ENCODE data around the gene PITHD1.
"Not testable (repeated sequence)": the region's sequence is repeated elsewhere in the genome, so short reads cannot be mapped to it uniquely, and the experiment has no call there.

Gene PITHD1, protein sequence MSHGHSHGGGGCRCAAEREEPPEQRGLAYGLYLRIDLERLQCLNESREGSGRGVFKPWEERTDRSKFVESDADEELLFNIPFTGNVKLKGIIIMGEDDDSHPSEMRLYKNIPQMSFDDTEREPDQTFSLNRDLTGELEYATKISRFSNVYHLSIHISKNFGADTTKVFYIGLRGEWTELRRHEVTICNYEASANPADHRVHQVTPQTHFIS

DNA sequence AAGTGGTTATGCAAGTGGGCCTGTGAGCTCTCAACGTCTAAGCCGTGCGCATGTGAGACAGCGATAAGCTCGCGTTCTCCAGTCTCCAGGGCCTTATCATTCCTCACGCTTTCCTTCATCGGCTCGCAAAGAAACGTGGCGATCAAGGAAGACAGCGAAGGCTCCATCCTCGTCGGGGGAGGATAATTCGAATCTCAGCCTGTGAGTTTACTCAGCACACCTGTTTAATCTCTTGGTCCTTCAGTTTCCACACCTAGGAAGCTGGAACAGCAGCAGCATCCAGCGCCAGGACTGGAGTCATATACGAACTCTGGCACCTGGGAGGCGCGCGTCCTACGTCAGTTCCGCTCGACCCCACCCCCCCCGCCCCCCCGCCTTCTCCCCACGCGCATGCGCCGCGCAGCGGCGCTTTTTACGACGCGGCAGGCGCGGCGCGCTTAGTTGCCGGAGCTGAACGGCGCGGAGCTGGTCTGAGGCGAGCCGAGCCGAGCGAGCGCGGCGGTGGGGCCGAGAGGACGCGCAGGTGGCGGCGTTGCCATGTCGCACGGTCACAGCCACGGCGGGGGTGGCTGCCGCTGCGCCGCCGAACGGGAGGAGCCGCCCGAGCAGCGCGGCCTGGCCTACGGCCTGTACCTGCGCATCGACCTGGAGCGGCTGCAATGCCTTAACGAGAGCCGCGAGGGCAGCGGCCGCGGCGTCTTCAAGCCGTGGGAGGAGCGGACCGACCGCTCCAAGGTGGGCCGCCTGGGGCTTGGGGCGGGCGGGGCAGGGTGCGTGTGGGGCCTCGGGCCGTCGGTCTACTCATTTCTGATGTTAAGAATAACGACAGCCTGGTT lies at the start of gene PITHD1:
TSS of gene PITHD1 (plus strand) at position 440 of the 836 bp plus-strand sequence. CDS start at position 538, 98 bp downstream.
- DNase-seq (ENCODE audit: low read depth, low spot score) = peak; percentile 38

DNA sequence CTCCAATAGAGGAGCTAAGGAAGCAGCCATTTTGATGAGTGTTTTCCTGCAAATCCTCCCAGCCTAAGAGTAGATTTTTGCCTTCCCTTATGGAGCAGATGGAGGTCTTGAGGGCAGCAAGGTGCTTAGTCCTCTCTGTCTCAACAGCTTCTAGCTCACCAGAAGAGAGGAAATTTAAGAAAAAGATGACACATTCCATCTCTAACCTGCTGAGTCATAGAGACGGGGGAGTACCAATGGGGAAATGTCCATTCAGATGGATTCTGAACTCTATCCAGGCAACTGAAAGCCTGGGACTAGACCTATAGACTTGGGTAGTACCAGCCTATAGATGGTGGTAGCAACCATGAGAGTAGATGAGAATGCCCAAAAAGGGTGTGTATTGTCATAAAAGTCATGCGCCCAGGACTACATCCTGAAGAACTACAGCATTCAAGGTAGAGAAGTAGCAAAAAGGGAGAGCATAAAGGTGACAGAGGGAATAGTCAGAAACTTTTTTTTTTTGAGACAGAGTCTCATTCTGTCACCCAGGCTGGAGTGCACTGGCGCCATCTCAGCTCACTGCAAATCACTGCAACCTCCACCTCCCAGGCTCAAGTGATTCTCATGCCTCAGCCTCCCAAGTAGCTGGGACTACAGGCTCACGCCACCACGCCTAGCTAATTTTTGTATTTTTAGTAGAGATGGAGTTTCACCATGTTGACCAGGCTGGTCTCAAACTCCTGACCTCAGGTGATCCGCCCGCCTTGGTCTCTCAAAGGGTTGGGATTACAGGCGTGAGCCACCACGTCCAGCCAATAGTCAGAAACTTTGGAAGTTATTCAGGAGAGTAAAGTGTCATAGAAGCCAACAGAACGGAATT lies 45.6 kb upstream of the PITHD1 start:
- DNase-seq (ENCODE audit: low read depth, low spot score) = no peak

DNA sequence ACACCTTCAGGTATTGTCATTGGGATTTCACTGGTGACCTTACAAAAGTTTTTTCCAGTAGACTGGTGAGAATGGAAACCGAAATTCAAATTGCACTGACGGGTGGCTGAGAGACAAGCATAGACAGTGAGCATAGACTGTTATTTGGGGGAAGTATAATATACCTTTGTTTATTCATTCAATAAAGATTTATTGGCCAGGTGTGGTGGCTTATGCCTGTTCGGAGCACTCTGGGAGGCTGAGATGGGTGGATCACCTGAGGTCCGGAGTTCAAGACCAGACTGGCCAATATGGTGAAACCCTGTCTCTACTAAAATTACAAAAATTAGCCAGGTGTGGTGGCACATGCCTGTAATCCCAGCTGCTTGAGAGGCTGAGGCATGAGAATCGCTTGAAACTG lies 44.9 kb upstream of the PITHD1 start:
- DNase-seq (ENCODE audit: low read depth, low spot score) = not testable (repeated sequence)

DNA sequence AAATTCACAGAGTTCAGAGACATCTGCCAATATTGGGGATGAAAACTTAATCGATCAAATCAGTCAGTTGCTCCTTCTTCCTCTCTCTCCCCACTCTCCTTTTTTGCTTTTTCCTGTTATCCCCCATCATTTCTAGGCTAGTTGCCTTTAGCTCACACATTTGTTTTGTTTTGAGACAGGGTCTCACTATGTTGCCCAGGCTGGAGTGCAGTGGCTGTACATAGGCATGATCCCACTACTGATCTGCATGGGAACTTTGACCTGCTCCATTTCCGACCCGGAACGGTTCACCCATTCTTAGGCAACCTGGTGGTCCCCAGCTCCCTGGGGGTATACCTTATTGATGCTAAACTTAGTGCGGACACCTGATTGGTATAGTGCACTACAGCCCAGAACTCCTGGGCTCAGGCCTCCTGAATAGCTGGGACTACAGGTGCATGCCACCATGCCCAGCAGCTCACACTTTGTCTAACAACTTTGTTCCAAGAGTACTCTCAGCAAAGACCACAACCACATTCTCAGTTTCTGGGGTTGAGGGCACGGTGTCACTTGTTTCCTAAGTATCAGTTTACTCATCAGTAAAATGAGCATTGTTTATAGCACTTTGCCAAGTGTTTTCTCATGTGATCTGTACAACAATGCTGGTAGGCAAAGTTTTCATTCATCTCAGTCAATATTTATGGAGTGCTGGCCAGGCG lies 41.6 kb upstream of the PITHD1 start:
- DNase-seq (ENCODE audit: low read depth, low spot score) = no peak

DNA sequence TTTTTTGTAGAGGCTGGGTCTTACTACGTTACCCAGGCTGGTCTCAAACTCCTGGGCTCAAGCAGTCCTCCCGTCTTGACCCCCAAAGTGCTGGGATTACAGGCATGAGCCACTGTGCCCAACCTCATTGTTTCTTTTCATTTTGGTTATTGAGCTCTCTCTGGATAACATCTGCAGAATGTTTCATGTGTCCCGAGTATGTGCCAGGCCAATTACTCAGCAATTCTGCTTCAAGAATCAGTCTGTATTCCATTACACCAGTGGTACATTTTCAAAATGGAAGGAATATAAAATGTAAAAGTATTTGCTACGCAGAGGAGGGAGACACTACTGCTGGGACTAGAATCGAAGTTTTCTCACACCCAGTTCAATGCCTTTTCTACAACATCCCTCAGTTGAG lies 36.6 kb upstream of the PITHD1 start:
- no peak for DNase-seq (ENCODE audit: low read depth, low spot score)

DNA sequence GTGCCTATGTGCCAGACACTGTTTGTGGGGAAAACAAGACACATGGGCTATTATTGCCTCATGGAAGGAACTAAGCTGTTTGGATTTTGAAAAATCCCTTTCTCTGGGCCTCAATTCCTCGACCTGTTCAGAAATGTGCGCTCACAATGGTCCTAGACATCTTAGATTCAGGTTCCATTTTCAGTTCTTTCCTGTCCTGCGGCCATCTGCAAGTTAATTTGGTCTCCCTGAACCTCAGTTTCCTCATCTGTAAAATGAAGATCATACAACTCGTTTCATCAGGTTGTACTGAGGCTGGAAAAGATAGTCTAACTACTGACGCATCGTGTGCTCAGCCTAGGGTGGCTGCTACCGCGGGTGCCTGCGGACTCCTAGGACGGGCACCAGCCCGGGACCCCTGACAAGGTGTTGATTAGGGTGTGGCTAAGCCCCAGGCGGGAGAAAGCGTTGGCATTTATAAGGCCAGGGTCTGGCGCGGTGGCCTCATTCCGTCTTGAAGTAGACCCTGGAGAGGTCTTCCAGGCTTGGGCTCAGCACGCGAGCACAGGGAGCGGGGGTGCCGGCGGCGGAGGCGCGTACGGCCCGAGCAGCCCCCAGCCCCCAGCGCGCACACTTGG lies 35.4 kb upstream of the PITHD1 start:
- DNase-seq (ENCODE audit: low read depth, low spot score) = no peak

DNA sequence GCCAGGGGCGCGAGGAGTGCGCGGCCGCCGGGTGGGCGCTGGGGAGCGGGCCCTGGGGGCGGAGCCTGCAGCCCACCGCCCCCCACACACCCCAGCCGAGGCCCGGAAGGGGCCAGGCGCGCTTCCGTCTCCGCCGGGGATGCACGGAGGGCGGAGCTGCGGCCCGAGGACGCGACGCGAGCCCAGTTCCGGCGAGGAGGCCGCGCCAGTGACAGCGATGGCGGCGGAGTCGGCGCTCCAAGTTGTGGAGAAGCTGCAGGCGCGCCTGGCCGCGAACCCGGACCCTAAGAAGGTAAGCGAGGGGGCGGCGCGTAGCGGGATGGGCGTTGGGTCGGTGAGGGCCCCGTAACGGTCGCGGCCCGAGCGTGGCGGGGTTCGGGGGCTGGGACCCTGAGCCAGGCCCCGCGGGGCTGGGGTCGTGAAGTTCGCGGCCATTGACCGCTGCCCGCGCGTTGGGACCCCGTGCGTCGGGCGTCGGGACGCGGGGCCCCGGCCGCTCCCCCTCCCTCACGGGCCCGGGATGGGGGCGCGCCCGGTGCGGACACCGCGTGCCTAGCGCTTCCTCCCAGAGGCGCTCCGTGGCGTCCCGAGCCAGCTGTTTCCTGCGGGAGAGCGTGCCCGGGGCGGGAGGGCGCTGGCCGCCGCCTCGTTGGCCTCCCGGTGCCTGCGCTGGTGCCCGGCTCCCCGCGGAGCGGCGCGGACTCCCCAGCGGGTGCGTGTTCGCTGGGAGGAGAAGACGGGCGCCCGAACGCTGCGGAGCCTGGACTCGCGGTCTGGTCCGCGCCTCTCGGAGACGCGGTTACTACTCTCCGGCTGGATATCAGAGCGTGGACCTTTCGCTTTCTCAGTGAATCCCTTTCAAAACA lies 34.7 kb upstream of the PITHD1 start, which contains the start of gene ELOA:
TSS of gene ELOA (plus strand) at position 185 of the 866 bp plus-strand sequence. CDS start at position 218, 33 bp downstream.
- peak; percentile 37 for DNase-seq (ENCODE audit: low read depth, low spot score)

DNA sequence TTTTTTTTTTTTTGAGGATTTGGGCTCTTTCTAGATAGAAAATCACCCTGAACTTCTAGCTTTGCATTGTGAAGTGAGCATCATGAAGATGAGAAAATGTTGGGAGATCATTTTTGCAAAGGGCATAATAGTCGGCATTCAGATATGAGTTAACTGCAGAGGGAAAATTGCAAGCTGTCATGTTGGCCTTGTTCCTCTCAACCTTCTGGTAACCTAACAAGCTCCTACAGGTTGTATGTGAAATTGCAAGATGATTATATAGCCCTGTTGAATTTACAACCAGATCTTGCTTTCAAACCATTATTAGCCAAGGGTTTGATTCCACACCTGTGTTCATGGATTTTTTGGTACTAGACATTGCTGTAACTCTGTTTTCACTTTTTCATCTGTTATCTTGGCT lies 32.7 kb upstream of the PITHD1 start:
- no peak for DNase-seq (ENCODE audit: low read depth, low spot score)

DNA sequence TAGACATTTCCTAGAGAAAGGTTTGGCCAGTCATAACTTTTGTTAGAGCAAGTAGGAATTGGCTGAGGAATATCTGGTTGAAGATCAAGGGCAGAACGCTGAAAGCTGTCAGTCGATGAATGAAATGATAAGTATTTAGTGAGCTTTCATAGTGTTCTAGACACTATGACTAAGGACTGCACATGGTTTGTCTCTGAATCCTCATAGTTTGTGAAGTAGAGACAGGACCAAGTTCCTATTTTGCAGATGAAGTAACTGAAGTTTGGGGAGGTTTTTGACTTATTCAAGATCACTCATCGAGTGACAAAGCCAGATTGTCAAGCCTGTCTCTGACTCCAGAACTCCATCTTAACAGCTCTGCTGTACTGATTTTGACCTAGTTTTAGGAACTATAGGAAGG lies 30.2 kb upstream of the PITHD1 start:
- DNase-seq (ENCODE audit: low read depth, low spot score) = no peak

DNA sequence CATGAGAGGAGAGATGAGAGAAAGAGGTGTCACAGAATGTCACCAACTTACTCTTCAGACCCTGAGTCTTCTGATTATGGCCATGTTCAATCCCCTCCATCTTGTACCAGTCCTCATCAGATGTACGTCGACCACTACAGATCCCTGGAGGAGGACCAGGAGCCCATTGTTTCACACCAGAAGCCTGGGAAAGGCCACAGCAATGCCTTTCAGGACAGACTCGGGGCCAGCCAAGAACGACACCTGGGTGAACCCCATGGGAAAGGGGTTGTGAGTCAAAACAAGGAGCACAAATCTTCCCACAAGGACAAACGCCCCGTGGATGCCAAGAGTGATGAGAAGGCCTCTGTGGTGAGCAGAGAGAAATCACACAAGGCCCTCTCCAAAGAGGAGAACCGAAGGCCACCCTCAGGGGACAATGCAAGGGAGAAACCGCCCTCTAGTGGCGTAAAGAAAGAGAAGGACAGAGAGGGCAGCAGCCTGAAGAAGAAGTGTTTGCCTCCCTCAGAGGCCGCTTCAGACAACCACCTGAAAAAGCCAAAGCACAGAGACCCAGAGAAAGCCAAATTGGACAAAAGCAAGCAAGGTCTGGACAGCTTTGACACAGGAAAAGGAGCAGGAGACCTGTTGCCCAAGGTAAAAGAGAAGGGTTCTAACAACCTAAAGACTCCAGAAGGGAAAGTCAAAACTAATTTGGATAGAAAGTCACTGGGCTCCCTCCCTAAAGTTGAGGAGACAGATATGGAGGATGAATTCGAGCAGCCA lies 27.0 kb upstream of the PITHD1 start:
- no peak for DNase-seq (ENCODE audit: low read depth, low spot score)

DNA sequence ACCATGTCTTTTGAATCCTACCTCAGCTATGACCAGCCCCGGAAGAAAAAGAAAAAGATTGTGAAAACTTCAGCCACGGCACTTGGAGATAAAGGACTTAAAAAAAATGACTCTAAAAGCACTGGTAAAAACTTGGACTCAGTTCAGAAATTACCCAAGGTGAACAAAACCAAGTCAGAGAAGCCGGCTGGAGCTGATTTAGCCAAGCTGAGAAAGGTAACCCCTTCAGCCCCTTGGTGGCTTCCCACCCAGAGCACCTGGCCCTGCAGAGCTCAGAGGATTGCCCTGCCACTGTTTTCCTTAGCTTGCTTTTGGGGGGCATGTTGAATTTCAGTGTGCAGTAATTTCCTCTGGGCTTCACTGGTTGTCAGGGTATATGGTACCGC lies 26.4 kb upstream of the PITHD1 start:
- no peak for DNase-seq (ENCODE audit: low read depth, low spot score)

DNA sequence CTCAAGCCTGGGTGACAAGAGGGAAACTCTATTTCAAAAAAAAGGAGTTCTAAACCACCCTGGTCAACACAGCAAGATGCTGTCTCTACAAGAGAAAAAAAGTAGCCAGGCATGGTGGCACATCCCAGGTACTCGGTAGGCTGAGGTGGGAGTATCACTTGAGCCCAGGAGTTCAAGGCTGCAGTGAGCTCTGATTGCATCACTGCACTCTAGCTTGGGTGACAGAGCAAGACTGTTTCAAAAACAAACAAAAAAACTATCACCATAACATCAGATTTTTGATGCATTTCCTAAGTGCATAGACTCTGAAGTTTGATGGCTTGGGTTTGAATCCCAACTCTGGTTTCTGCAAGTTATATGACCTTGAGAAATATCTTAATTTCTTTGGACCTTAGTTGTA lies 25.3 kb upstream of the PITHD1 start:
- DNase-seq (ENCODE audit: low read depth, low spot score) = no peak

DNA sequence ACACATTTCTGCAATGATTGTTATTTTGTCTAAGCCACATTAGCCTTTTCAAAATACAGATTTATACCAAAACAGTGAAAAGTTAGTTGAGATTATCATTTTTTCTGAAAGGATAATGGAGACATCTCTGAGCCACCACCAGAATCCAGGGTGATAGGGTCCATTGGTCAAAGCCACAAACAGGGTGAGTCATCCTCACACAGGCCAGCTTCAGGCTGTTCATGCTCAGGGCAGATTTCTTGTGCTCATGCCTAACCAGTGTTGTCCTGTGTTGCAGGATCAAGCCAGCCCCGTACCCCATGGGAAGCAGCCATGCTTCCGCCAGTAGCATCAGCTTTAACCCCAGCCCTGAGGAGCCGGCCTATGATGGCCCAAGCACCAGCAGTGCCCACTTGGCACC lies 21.5 kb upstream of the PITHD1 start:
- no peak for DNase-seq (ENCODE audit: low read depth, low spot score)

DNA sequence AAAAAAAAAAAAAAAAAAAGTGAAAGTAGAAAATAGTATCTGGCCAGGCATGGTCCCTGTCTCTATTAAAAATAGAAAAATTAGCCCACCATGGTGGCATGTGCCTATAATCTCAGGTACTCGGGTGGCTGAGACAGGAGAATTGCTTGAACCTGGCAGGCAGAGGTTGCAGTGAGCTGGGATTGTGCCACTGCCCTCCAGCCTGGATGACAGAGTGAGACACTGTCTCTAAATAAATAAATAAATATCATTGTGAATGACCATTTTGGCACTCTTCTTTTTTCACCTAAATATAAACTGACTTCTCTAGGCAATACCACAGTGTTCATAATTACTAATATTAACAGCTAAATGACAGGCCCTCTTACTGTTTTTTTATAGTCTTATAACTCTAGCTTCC lies 20.4 kb upstream of the PITHD1 start:
- no peak for DNase-seq (ENCODE audit: low read depth, low spot score)

DNA sequence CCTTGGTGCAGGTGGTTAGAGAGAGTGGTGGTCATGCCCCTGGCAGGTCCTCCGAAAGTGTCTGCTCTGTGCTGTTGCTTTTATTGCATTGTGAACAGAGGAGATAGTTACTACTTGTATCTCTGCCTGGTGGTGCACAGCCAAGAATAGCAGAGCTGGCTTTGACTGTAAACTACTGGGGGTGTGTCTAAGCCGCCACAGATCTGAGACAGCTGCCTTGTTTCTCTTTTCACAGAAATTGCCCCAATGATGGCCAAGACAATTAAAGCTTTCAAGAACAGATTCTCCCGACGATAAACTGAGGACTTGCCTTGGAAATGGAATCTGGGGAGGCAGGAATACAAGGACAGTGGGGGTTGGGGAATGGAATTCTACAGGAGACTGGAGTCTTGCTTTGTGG lies 18.9 kb upstream of the PITHD1 start:
- no peak for DNase-seq (ENCODE audit: low read depth, low spot score)

DNA sequence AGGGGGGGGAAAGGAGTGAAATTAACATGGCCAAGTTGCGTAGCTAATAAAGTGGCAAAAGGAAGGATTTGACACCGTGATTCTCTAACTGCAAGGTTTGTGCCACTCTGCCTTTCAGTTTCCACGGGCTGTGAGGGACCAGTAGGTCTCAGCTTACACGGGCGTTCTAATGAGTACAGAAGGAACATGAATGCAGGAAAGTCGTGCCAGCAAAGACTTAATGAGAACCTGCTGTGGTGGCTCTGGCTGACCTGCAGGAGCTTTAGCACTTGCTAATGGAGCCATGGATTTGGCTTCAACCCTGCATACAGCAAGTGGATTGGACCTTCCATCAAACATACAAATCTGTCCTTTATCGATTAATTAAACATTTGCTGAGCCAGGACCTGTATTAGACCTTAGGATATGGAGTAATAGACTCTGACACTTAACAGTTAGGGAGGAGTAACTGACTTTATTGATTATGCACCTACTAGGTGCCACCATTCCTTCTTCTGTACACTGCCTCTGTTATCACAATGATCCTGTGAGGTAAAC lies 15.1 kb upstream of the PITHD1 start:
- no peak for DNase-seq (ENCODE audit: low read depth, low spot score)

DNA sequence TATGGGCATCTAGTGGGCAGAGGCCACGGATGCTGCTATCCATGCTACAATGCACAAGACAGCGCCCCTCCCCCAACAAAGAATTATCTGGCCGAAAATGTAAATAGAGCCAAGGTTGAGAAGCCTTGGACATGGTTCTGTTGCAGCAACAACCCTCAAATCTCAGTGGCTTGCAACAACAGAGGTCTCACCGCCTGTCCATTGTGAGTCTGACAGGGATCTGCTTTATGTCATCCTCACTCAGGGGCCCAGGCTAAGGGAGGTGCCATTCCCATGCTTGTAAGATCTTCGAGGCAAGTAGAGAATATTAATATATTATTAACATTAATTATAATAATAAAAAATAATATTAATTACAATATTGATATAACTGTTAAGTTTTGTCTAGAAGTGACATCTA lies 9.5 kb upstream of the PITHD1 start:
- DNase-seq (ENCODE audit: low read depth, low spot score) = no peak

DNA sequence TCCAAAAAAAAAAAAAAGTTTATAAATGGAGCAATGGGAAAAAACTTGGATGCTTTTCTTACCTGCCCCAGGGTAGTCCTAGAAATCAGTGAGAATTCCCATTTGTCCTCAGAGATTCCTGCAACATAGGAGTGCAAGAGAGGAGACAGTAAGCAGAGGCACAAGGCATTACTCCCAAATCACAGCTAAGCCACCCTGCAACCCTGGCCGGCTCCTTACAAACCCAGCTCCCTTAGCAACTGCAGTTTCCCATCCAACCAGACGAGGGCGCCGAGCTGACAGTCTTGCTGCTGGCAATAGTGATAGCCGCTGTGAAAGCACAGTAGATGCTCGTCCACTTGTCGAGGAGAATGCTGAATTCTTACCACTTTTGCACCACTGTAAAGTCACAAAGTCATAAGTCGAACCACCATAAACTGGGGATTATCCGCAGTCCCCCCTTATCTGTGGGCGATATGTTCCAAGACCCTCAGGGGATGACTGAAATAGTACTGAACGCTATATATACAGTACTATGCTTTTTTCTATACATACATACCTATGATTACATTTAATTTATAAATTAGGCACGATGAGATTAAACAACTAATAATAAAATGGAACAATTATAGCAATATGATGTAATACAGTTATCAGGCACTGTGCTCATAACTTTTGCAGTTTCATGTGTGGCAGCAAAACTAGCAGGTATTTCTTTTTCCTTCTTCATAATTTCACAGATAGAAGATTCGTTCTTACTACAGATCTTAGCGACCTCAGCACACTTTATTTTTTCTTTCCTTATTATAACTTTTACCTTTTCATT lies 6.0 kb upstream of the PITHD1 start:
- DNase-seq (ENCODE audit: low read depth, low spot score) = peak; percentile 82
